CD4-positive, alpha-beta T cell (primary cell): ENCODE data around the gene LHFPL3. TPM values are rescaled to one million over a fixed set of nuclear protein-coding genes. Genes with fewer than 3 reads are reported as not detected.

Experiments
- ATAC-seq: fragments of 200-7000 bp; cut with Tn5 transposase; one replicate; pipeline ENCODE4 v1.10.0; 2022; ENCODE audit warnings: mild to moderate bottlenecking; ENCODE audit not compliant: poor library complexity
- CTCF ChIA-PET: fragments of 350-600 bp; sonication (Branson Sonifier 250); formaldehyde crosslinking; loops from one replicate; lab custom pipeline; 2021; ENCODE audit warnings: antibody characterized with exemption, inconsistent platforms; lab: Charles Lee
- POLR2A ChIA-PET: fragments of 350-600 bp; sonication (Branson Sonifier 250); formaldehyde crosslinking; loops from one replicate; lab custom pipeline; 2021; ENCODE audit warnings: antibody characterized with exemption, inconsistent platforms; lab: Charles Lee
- DNase-seq, 14 experiments: peaks; one replicate each; pipeline ENCODE4 v3.0.0-alpha.2; 2013 to 2020; ENCODE audit warnings: mixed read lengths in 2 of 14
- H3K27ac ChIP-seq, 2 donors: one replicate each; pipeline versions ENCODE4 v1.5.1 to v1.7.0; 2013; ENCODE audit warnings: low read length in 2 of 2, low read depth in 1 of 2, mild to moderate bottlenecking in 1 of 2
- H3K27me3 ChIP-seq, 2 experiments: 1 replicate in 1 of 2; 2 replicates in 1 of 2; pipeline versions ENCODE4 v1.6.1 to v1.7.0; 2013; ENCODE audit warnings: low read length in 2 of 2, control low read depth in 1 of 2, mild to moderate bottlenecking in 1 of 2, moderate library complexity in 1 of 2; ENCODE audit not compliant: insufficient read depth in 2 of 2, control insufficient read depth in 1 of 2
- H3K36me3 ChIP-seq: one replicate; pipeline ENCODE4 v1.6.1; 2013; ENCODE audit warnings: low read length, control low read depth; ENCODE audit not compliant: insufficient read depth
- H3K4me1 ChIP-seq: one replicate; pipeline ENCODE4 v1.6.1; 2013; ENCODE audit warnings: low read length, control low read depth; ENCODE audit not compliant: insufficient read depth
- H3K4me3 ChIP-seq: one replicate; pipeline ENCODE4 v1.5.1; 2013; ENCODE audit warnings: mild to moderate bottlenecking, low read length, moderate library complexity
- H3K9me3 ChIP-seq, 2 experiments: 1 replicate in 1 of 2; 2 replicates in 1 of 2; pipeline versions ENCODE4 v1.6.1 to v1.7.0; 2013; ENCODE audit warnings: low read length in 2 of 2, mild to moderate bottlenecking in 2 of 2, control low read depth in 1 of 2, moderate library complexity in 1 of 2; ENCODE audit not compliant: control insufficient read depth in 1 of 2, insufficient read depth in 1 of 2
- H3K27ac Mint-ChIP-seq: one replicate; pipeline ENCODE4 v1.8.0; 2020; ENCODE audit warnings: mixed read lengths
- H3K27me3 Mint-ChIP-seq: one replicate; pipeline ENCODE4 v1.8.0; 2021; ENCODE audit warnings: mixed read lengths
- H3K36me3 Mint-ChIP-seq: one replicate; pipeline ENCODE4 v1.8.0; 2021; ENCODE audit warnings: low read depth, mixed read lengths
- H3K4me1 Mint-ChIP-seq: one replicate; pipeline ENCODE4 v1.8.0; 2021; ENCODE audit warnings: low read depth, mixed read lengths
- H3K4me3 Mint-ChIP-seq: one replicate; pipeline ENCODE4 v1.8.0; 2020; ENCODE audit warnings: mild to moderate bottlenecking, mixed read lengths
- H3K9me3 Mint-ChIP-seq: one replicate; pipeline ENCODE4 v1.8.0; 2020; ENCODE audit warnings: mixed read lengths
- intact Hi-C, 2 experiments: fragments of 100-400 bp; cut with DNase I in 1 of 2; cut with micrococcal nuclease in 1 of 2; formaldehyde crosslinking; loops; one replicate each; pipeline versions ENCODE4 v1.15.1 to v1.9.0; 2023 to 2025; cut with DNase I, micrococcal nuclease
- total RNA-seq, 174 experiments: library from RNA in 2 of 174; stranded (reverse) in 2 of 174; gene quantifications; one replicate each; pipeline ENCODE4 v1.2.3 and lab custom pipeline; 2021 to 2026
- TF ChIP-seq, protein P1 (sequence below): fragments of 200-600 bp; IDR thresholded peaks from one replicate; pipeline ENCODE4 v1.8.0; 2022; ENCODE audit warnings: antibody characterized with exemption, mild to moderate bottlenecking

The LHFPL3 gene
- total RNA-seq, 2 experiments from 2014 or later, result not detected

DNA sequence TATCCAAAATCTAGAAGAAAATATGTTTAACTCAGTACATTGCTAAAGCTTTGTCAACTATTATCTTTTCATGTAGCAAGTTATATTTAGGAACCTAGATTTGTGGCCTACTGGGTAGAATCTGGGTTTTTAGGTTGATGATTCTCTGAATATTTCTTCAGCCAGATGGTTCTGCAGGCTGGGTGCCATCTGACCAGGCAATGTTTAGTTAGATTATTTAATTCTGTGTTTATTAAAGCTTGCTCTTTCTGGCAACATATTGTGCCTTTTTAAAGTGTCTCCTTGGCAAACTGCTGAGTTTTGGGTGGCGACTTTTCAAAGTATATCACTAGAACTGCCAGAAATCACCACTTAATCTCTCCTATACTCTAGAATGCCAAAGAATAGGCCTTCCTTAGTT lies 114.1 kb downstream of the LHFPL3 start:
- no peak for ATAC-seq
- no peak overlapping the region for H3K4me3 Mint-ChIP-seq

DNA sequence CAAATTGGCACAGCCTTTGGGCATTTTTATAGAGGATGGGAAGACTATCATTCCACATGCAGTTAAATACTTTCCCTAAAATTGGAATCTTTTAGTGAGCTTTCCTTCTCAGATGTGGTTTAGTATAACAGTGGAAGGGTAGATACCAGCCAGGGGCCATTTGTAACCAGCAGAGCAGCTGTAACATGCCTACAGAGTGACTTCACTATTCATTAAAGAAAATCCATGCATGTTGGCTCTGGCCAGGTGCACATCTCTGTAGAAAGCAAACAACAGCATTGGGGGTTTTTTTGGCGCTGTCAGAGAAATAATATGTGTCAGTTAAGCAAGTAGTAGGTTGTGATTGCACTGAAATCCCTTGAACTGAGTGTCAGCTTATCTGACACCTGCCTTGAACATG lies 115.6 kb downstream of the LHFPL3 start:
- intact Hi-C loops, result no loop called here
- POLR2A ChIA-PET, result interaction anchor here (0.6 kb wide), 1 partner anchor 419 kb away, joined by 4 read pairs; no protein-coding TSS in a partner anchor
- DNase-seq, result no peak
- no peaks in the 10 kb centered on the region for H3K9me3 Mint-ChIP-seq
- H3K4me1 Mint-ChIP-seq, result no peaks in the 10 kb centered on the region
- Histone ChIP-seq H3K4me3 (no peak overlapping the region), H3K9me3 (peaks cover 0 to 3% of the 10 kb centered on the region in 2 experiments), H3K4me1 (no peaks in the 10 kb centered on the region), H3K27me3 (no peaks in the 10 kb centered on the region), H3K36me3 (no peaks in the 10 kb centered on the region), H3K27ac (no peak overlapping the region)
- TF ChIP-seq, protein P1, sequence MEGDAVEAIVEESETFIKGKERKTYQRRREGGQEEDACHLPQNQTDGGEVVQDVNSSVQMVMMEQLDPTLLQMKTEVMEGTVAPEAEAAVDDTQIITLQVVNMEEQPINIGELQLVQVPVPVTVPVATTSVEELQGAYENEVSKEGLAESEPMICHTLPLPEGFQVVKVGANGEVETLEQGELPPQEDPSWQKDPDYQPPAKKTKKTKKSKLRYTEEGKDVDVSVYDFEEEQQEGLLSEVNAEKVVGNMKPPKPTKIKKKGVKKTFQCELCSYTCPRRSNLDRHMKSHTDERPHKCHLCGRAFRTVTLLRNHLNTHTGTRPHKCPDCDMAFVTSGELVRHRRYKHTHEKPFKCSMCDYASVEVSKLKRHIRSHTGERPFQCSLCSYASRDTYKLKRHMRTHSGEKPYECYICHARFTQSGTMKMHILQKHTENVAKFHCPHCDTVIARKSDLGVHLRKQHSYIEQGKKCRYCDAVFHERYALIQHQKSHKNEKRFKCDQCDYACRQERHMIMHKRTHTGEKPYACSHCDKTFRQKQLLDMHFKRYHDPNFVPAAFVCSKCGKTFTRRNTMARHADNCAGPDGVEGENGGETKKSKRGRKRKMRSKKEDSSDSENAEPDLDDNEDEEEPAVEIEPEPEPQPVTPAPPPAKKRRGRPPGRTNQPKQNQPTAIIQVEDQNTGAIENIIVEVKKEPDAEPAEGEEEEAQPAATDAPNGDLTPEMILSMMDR, result no peak
- no peaks in the 10 kb centered on the region for H3K36me3 Mint-ChIP-seq
- H3K27me3 Mint-ChIP-seq, result peaks cover 4% of the 10 kb centered on the region
- CTCF ChIA-PET, result no interaction called here
- H3K27ac Mint-ChIP-seq, result no peak overlapping the region
- no peak overlapping the region for H3K4me3 Mint-ChIP-seq
- ATAC-seq, result no peak

More for the DNA sequence above, 114.1 kb downstream of the LHFPL3 start:
- Histone ChIP-seq H3K27me3 (no peaks in the 10 kb centered on the region), H3K27ac (no peak overlapping the region), H3K36me3 (no peaks in the 10 kb centered on the region), H3K9me3 (peaks cover 0 to 3% of the 10 kb centered on the region in 2 experiments), H3K4me1 (no peaks in the 10 kb centered on the region), H3K4me3 (no peak overlapping the region)
- ChIA-PET CTCF (no interaction called here), POLR2A (no interaction called here)
- H3K36me3 Mint-ChIP-seq, result no peaks in the 10 kb centered on the region
- no peaks in the 10 kb centered on the region for H3K4me1 Mint-ChIP-seq
- H3K9me3 Mint-ChIP-seq, result no peaks in the 10 kb centered on the region
- DNase-seq, result no peak
- H3K27ac Mint-ChIP-seq, result no peak overlapping the region
- intact Hi-C loops, result no loop called here
- peaks cover 9% of the 10 kb centered on the region for H3K27me3 Mint-ChIP-seq
- TF ChIP-seq, protein P1, result no peak

DNA sequence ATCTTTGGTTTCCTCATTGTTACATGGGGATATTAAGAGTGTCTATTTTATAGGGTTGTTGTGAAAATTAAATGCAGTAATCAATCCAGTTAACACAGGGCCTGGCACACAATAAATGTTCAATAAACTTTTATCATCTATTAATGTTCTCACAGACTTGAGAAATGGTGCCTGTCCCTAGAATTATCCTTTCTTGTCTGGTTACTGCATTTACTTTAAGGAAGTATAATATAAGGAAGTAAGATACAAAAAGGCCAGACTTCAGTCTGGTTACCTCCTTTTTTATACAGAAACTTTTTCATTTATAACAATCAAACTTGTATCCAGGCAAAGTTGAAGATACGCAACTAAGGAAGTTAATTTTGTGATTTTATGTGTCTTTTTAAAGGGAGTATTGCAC lies 117.0 kb downstream of the LHFPL3 start:
- Histone ChIP-seq H3K9me3 (peaks cover 0 to 3% of the 10 kb centered on the region in 2 experiments), H3K27ac (no peak overlapping the region), H3K36me3 (no peaks in the 10 kb centered on the region), H3K27me3 (no peaks in the 10 kb centered on the region), H3K4me3 (no peak overlapping the region), H3K4me1 (no peaks in the 10 kb centered on the region)
- Mint-ChIP-seq H3K27me3 (peaks cover 4% of the 10 kb centered on the region), H3K9me3 (peaks cover 3% of the 10 kb centered on the region), H3K27ac (no peak overlapping the region), H3K36me3 (no peaks in the 10 kb centered on the region), H3K4me1 (no peaks in the 10 kb centered on the region), H3K4me3 (no peak overlapping the region)
- POLR2A ChIA-PET, result no interaction called here
- DNase-seq (no peak), ATAC-seq (no peak)
- TF ChIP-seq, protein P1, result no peak
- intact Hi-C loops, result no loop called here
- CTCF ChIA-PET, result no interaction called here
